Smooth muscle cell (in vitro differentiated cells): ENCODE data around the gene CHMP1A. TPM values are rescaled to one million over a fixed set of nuclear protein-coding genes. Genes with fewer than 3 reads are reported as not detected.
A peak's percentile ranks its signal among the peaks of the same experiment; 100 is the strongest.

Experiments used
- DNase-seq: peaks from one replicate; lab custom pipeline; 2025; ENCODE audit not compliant: unreplicated experiment; lab: John Stamatoyannopoulos, UW
- H2AFZ ChIP-seq: fragments of 200-600 bp; sonication (generic); 2 replicates; pipeline ENCODE4 v1.6.0; 2016; ENCODE audit warnings: antibody characterized with exemption, low read depth, mild to moderate bottlenecking
- H3F3A ChIP-seq: fragments of 200-600 bp; sonication (generic); 2 replicates; pipeline ENCODE4 v1.6.0; 2017; ENCODE audit warnings: antibody characterized with exemption, low read depth
- H3K27ac ChIP-seq: fragments of 200-600 bp; sonication (generic); 2 replicates; pipeline ENCODE4 v1.5.1; 2016; ENCODE audit warnings: low read depth, mild to moderate bottlenecking
- H3K27me3 ChIP-seq: fragments of 200-600 bp; sonication (generic); 2 replicates; pipeline ENCODE4 v1.6.1; 2016; ENCODE audit warnings: low read depth, mild to moderate bottlenecking
- H3K36me3 ChIP-seq: fragments of 200-600 bp; sonication (generic); 2 replicates; pipeline ENCODE4 v1.5.1; 2016; ENCODE audit warnings: low read depth
- H3K4me1 ChIP-seq: fragments of 200-600 bp; sonication (generic); 2 replicates; pipeline ENCODE4 v1.5.1; 2016; ENCODE audit warnings: low read depth
- H3K4me2 ChIP-seq: fragments of 200-600 bp; sonication (generic); 2 replicates; pipeline ENCODE4 v1.6.0; 2016; ENCODE audit warnings: mild to moderate bottlenecking
- H3K4me3 ChIP-seq: fragments of 200-600 bp; sonication (generic); 2 replicates; pipeline ENCODE4 v1.5.1; 2016; ENCODE audit warnings: mild to moderate bottlenecking
- H3K79me2 ChIP-seq: fragments of 200-600 bp; sonication (generic); 2 replicates; pipeline ENCODE4 v1.6.0; 2016; ENCODE audit warnings: low read depth, mild to moderate bottlenecking
- H3K9ac ChIP-seq: fragments of 200-600 bp; sonication (generic); 2 replicates; pipeline ENCODE4 v1.6.0; 2016; ENCODE audit warnings: low read depth
- H3K9me3 ChIP-seq: fragments of 200-600 bp; sonication (generic); replicated peaks from 2 replicates; pipeline ENCODE4 v1.5.1; 2016; ENCODE audit warnings: low read depth
- H4K20me1 ChIP-seq: fragments of 200-600 bp; sonication (generic); 2 replicates; pipeline ENCODE4 v1.6.0; 2016; ENCODE audit warnings: low read depth
- WGBS: methylation state at CpG from one replicate; pipeline ENCODE4 v1.1.7; 2016; ENCODE audit warnings: low lambda C conversion rate; 5-methylcytosine and 5-hydroxymethylcytosine counted together
- polyA plus RNA-seq: library from polyadenylated mRNA; unstranded; fragments of >200 nt; fragmentation: Nextera tagmentation; extraction: Ambion mirVana; gene quantifications from 2 replicates; pipeline ENCODE4 v1.2.1, GENCODE V29; 2016
- total RNA-seq: library from RNA; depleted of rRNA; stranded (reverse); fragments of >200 nt; gene quantifications from 2 replicates; pipeline ENCODE4 v1.2.3, GENCODE V29; 2014
- TF ChIP-seq, protein P1 (sequence below): fragments of 200-600 bp; sonication (generic); IDR thresholded peaks from 2 replicates; pipeline ENCODE4 v1.5.1; 2017; ENCODE audit warnings: borderline replicate concordance, mild to moderate bottlenecking, antibody characterized with exemption; ENCODE audit not compliant: insufficient read depth, poor library complexity, severe bottlenecking

The CHMP1A gene
- total and polyA plus RNA-seq, 2 experiments from 2014 or later = 40.0 to 68.4 TPM

- no peak overlapping the region for H3K9ac ChIP-seq
Observed at GRCh38 chr16:89599902-89600301, 57.6 kb downstream of the CHMP1A start.

DNA sequence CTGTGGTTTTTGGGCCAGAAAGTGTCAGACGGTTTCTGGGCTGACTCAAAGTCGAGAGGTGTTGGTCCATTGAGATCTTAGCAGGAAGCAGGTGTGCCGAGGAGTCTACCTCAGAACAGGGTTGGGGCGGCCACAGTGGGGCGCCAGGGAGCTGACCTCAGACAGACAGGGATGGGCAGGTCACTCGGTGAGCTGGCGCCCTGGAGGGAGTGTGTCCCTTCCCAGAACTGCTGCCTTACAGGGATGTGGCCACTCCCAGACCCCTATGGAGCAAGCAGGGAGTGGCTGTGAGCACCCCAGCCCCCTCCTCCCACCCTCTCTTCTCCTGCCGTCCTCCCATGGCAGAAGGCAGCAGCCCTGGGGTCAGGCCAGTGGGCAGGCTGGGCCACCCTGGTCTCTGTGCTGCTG lies 58.1 kb downstream of the CHMP1A start:
- Histone ChIP-seq H4K20me1 (no peaks in the 10 kb centered on the region), H3F3A (peaks cover 4% of the 10 kb centered on the region), H3K4me3 (no peak overlapping the region), H3K79me2 (no peaks in the 10 kb centered on the region), H2AFZ (no peak overlapping the region), H3K9ac (no peak overlapping the region), H3K36me3 (no peaks in the 10 kb centered on the region), H3K27me3 (no peaks in the 10 kb centered on the region), H3K4me1 (peaks cover 8% of the 10 kb centered on the region), H3K27ac (no peak overlapping the region), H3K4me2 (no peak overlapping the region), H3K9me3 (no peaks in the 10 kb centered on the region)
- no peak for DNase-seq
- WGBS = 41% methylated on average over 7 of the region's 8 CpGs
- TF ChIP-seq, protein P1, sequence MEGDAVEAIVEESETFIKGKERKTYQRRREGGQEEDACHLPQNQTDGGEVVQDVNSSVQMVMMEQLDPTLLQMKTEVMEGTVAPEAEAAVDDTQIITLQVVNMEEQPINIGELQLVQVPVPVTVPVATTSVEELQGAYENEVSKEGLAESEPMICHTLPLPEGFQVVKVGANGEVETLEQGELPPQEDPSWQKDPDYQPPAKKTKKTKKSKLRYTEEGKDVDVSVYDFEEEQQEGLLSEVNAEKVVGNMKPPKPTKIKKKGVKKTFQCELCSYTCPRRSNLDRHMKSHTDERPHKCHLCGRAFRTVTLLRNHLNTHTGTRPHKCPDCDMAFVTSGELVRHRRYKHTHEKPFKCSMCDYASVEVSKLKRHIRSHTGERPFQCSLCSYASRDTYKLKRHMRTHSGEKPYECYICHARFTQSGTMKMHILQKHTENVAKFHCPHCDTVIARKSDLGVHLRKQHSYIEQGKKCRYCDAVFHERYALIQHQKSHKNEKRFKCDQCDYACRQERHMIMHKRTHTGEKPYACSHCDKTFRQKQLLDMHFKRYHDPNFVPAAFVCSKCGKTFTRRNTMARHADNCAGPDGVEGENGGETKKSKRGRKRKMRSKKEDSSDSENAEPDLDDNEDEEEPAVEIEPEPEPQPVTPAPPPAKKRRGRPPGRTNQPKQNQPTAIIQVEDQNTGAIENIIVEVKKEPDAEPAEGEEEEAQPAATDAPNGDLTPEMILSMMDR = peak; percentile 16

More at GRCh38 chr16:89599902-89600301, 57.6 kb downstream of the CHMP1A start:
- 88% methylated on average over 10 of the region's 10 CpGs for WGBS
- no peak overlapping the region for H3K27ac ChIP-seq
- TF ChIP-seq, protein P1 = no peak
- no peak overlapping the region for H3K4me2 ChIP-seq
- H4K20me1 ChIP-seq = no peaks in the 10 kb centered on the region
- H3K36me3 ChIP-seq = no peaks in the 10 kb centered on the region
- no peak overlapping the region for H3K4me3 ChIP-seq
- H3F3A ChIP-seq = peaks cover 4% of the 10 kb centered on the region
- H3K79me2 ChIP-seq = no peaks in the 10 kb centered on the region
- H3K27me3 ChIP-seq = no peaks in the 10 kb centered on the region
- H2AFZ ChIP-seq = no peak overlapping the region
- DNase-seq = no peak
- H3K9me3 ChIP-seq = no peaks in the 10 kb centered on the region
- peaks cover 8% of the 10 kb centered on the region for H3K4me1 ChIP-seq

DNA sequence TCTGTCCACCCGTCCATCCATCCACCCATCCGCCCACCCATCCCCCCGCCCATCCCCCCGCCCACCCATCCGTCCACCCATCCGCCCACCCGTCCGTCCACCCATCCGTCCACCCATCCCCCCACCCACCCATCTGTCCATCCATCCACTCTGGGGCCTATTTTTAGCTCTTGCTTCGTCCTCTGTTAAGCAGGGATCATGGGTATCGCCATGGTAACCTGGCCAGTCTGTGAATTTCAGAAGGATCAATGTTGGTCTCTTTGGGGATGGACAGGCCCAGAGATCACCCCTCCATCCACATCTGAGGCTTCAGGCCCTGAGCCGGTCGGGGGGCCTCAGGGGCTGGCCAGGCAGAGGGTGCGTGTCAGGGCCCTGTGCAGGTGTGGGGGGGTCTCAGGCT lies 59.3 kb downstream of the CHMP1A start:
- Histone ChIP-seq H3K4me1 (peaks cover 8% of the 10 kb centered on the region), H3K9me3 (no peaks in the 10 kb centered on the region), H3K27ac (no peak overlapping the region), H3F3A (peaks cover 4% of the 10 kb centered on the region), H3K27me3 (no peaks in the 10 kb centered on the region), H3K4me2 (no peak overlapping the region), H4K20me1 (no peaks in the 10 kb centered on the region), H3K36me3 (no peaks in the 10 kb centered on the region), H3K4me3 (no peak overlapping the region), H3K79me2 (no peaks in the 10 kb centered on the region), H2AFZ (no peak overlapping the region), H3K9ac (no peak overlapping the region)
- no peak for DNase-seq
- TF ChIP-seq, protein P1 = no peak
- 86% methylated on average over 12 of the region's 14 CpGs for WGBS

DNA sequence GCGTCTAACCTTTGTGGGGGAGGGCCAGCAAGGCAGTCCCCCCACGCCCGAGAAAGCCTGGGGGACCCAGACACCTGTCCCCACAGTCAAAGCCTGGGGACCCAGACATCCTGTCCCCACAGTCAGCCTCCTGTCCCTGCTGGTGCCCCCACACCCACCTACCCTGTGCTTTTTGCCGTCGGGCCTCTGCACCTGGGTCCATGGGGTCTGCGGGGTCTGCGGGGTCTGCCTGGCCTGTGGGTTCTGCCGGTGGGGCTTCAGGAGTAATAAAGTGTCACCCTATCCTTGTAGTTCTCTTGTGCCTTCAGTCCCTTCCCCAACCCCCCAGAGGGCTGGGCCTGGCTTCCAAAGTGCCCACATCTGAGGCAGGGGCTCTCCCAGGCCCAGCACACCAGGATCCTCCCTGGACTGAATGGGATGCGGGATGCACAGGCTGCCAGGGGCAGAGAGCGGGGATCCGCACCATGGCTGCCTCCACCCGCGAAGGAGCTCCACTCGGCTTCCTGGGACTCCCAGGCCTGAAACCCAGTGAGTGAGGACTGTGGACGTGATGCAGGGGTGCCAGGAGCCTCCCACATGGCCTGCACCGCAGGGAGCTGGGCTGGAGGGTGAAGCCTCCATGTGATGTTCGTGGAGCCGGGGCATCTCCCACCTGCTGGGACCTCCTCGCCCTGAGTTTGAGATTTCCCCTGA lies 60.4 kb downstream of the CHMP1A start:
- H3K4me2 ChIP-seq = no peak overlapping the region
- H3K36me3 ChIP-seq = no peaks in the 10 kb centered on the region
- no peak overlapping the region for H3K27ac ChIP-seq
- H3K79me2 ChIP-seq = no peaks in the 10 kb centered on the region
- no peaks in the 10 kb centered on the region for H3K27me3 ChIP-seq
- no peak for DNase-seq
- no peak overlapping the region for H3K9ac ChIP-seq
- H3K4me1 ChIP-seq = peaks cover 5% of the 10 kb centered on the region
- TF ChIP-seq, protein P1 = no peak
- no peak overlapping the region for H3K4me3 ChIP-seq
- H2AFZ ChIP-seq = no peak overlapping the region
- no peaks in the 10 kb centered on the region for H4K20me1 ChIP-seq
- H3K9me3 ChIP-seq = no peaks in the 10 kb centered on the region
- no peaks in the 10 kb centered on the region for H3F3A ChIP-seq
- 95% methylated on average over 17 of the region's 19 CpGs for WGBS
